Effector memory CD8-positive, alpha-beta T cell (primary cell): Measurements from ENCODE around the gene HSPB9.
A peak's percentile ranks its signal among the peaks of the same experiment; 100 is the strongest.
"Not testable (repeated sequence)": the region's sequence is repeated elsewhere in the genome, so short reads cannot be mapped to it uniquely, and the experiment has no call there.

Experiments used
- ATAC-seq: fragments of 150-1000 bp; cut with Tn5 transposase; replicated peaks from 2 replicates; pipeline ENCODE4 v1.10.0; 2021; ENCODE audit warnings: mild to moderate bottlenecking, moderate library complexity
- DNase-seq, 3 experiments: peaks; one replicate each; pipeline ENCODE4 v3.0.0; 2021
- H3K27ac Mint-ChIP-seq, 2 donors: one replicate each; pipeline ENCODE4 v1.8.0; 2022; ENCODE audit warnings: mild to moderate bottlenecking in 2 of 2, mixed read lengths in 2 of 2, moderate library complexity in 2 of 2
- H3K27me3 Mint-ChIP-seq, 2 donors: one replicate each; pipeline ENCODE4 v1.8.0; 2022; ENCODE audit warnings: mixed read lengths in 2 of 2
- H3K36me3 Mint-ChIP-seq: one replicate; pipeline ENCODE4 v1.8.0; 2022; ENCODE audit warnings: mild to moderate bottlenecking, moderate library complexity, mixed read lengths; ENCODE audit not compliant: insufficient read depth
- H3K4me1 Mint-ChIP-seq, 2 donors: one replicate each; pipeline ENCODE4 v1.8.0; 2022; ENCODE audit warnings: low read depth in 2 of 2, mixed read lengths in 2 of 2
- H3K4me3 Mint-ChIP-seq, 2 donors: one replicate each; pipeline ENCODE4 v1.8.0; 2022; ENCODE audit warnings: mild to moderate bottlenecking in 2 of 2, mixed read lengths in 2 of 2, moderate library complexity in 2 of 2
- H3K9me3 Mint-ChIP-seq, 2 donors: one replicate each; pipeline ENCODE4 v1.8.0; 2022; ENCODE audit warnings: mixed read lengths in 2 of 2

HSPB9 gene

DNA sequence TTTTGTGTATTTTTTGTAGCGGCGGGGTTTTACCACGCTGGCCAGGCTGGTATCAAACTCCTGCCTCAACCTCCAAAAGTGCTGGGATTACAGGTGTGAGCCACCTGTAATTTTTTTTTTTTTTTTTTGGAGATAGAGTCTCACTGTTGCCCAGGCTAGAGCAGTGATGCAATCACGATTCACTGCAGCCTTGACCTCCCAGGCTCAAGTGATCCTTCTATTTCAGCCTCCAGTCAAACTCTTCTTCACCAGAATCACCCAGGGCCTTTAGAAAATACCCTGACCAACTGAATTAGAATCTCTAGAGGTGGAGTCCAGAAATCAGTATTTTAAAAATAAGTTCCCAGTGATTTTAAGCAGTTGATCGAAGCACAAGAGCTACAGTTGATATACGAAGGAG lies 12.5 kb downstream of the HSPB9 start:
- H3K27ac Mint-ChIP-seq = peak overlapping the region in 1 of 2 donors; percentile 73
- H3K4me1 Mint-ChIP-seq = peaks cover 47 to 62% of the 10 kb centered on the region in 2 donors
- H3K4me3 Mint-ChIP-seq = no peak overlapping the region
- no peak for ATAC-seq
- H3K27me3 Mint-ChIP-seq = no peaks in the 10 kb centered on the region
- DNase-seq = no peak
- H3K9me3 Mint-ChIP-seq = no peaks in the 10 kb centered on the region
- H3K36me3 Mint-ChIP-seq = peaks cover 38% of the 10 kb centered on the region

DNA sequence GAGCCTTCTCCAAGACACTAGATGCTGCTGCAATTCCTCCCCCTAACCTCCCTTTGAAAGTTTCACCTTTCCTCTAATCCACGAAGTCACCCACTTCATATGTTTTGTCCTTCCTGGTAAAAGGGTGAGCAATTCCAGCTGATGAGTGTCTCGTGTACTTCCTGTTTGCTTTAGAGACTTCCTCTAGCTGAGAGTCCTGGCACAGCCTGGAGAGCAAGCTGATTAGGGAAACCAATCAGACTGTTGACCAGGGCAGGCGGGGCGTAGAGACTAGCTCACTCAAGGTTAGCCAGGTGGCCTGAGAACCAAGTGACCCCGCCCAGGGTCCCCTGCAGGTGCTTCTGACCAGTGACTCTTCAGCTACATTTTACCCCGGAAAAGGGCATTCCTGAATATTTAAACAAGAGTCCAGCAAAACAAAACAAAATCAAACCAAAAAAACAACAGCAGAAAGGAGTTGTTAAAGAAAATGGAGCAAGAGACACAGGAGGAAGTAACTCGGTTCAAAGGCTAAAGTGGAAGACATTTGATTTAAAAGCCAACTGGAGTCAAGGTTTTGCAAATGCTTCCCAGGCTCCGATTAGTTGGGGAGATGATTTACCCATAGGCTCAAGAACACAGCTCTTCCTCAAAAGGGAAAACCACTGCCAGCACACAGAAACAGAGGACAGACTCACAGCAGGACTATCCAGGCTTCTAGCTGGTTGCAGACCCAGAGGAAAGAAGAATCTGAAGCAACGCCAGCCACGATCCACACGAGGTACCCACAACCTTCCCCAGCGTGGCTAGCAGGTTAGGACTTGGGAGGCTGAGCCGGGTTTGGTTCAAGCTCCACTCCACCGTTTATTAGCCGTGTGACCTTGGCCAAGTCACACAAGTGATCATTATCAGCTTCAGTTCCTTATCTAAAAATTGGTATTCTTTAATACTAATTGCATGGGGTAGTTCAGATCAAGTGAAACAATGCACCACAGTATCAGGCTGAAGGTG lies 13.4 kb downstream of the HSPB9 start:
- Mint-ChIP-seq H3K36me3 (peaks cover 36% of the 10 kb centered on the region), H3K27me3 (no peaks in the 10 kb centered on the region), H3K4me3 (no peak overlapping the region), H3K4me1 (peaks cover 44 to 61% of the 10 kb centered on the region in 2 donors), H3K9me3 (no peaks in the 10 kb centered on the region), H3K27ac (peak overlapping the region; percentile 70 to 73)
- ATAC-seq (no peak), DNase-seq (no peak)

DNA sequence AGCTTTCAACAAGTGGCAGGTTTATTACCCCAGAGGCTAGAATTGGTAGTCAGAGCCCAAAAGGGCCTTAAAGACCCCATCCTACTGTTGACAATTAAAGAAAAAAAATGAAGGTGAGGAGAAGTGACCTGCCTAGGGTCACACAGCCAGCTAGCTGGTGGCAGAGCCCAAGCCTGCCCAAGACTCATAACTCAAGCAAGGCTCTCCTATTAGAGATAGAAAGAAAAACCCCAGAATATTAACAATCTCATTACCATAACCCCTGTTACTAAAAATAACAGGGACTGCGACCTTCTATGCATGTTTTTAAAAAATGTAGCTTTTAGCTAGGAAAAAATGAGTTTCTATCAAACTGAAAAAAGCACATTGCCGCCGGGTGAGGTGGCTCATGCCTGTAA lies 14.0 kb downstream of the HSPB9 start:
- Mint-ChIP-seq H3K4me3 (no peak overlapping the region), H3K36me3 (peaks cover 37% of the 10 kb centered on the region), H3K4me1 (peaks cover 45 to 63% of the 10 kb centered on the region in 2 donors), H3K27me3 (no peaks in the 10 kb centered on the region), H3K9me3 (no peaks in the 10 kb centered on the region), H3K27ac (peak overlapping the region; percentile 38 to 73)
- ATAC-seq = no peak
- no peak for DNase-seq

DNA sequence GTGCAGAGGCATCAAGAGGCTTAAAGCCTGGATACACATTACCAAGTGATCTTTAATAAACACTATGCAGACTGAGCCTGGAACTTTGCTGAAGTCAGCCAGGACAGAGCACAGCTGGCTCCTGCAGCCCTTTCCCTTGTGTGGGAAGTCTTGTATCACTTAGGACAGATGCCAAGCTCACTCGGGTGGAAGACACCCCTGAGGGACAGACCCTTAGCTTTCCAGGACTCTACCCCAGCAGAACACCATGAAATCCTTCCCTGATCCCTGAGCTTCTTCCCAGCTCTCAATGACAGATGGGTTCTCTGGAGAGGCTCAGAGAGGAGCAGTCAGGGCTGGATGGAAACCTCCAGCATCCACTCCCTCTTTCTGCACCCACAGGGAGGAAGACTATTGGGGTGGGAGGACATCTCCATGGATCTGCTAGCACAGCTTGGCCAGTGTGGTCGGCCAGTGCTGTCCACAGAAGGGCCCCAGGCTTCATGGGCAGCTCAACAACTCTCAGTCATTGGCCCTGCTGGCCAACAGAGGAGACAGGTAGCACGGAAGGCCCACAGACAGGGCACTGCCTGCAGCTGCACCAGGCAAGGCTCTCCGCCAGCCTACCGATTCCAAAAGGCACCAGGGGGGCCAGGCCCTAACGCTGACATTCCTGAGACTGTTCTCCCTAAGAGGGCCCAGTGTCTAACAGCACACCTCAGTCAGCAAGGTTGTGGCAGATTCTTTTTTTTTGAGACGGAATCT lies 16.3 kb downstream of the HSPB9 start:
- peak overlapping the region in 1 of 2 donors; percentile 35 for H3K27ac Mint-ChIP-seq

DNA sequence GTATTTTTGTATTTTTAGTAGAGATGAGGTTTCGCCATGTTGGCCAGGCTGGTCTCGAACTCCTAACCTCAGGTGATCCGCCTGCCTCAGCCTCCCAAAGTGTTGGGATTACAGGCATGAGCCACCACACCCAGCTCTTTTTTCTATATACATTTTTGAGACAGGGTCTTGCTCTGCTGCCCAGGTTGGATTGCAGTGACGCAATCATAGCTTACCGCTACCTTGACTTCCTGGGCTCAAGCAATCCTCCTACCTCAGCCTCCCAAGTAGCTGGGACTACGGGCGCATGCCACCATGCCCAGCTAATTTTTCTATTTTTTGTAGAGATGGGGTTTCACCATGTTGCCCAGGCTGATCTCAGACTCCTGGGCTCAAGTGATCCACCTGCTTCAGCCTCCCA lies 18.1 kb downstream of the HSPB9 start:
- H3K27ac Mint-ChIP-seq, ATAC-seq, DNase-seq, H3K4me3 Mint-ChIP-seq, H3K9me3 Mint-ChIP-seq, H3K27me3 Mint-ChIP-seq: not testable (repeated sequence)
- H3K36me3 Mint-ChIP-seq = peaks cover 42% of the 10 kb centered on the region
- H3K4me1 Mint-ChIP-seq = peaks cover 38 to 60% of the 10 kb centered on the region in 2 donors

More for the DNA sequence above, 16.3 kb downstream of the HSPB9 start:
- Mint-ChIP-seq H3K27me3 (no peaks in the 10 kb centered on the region), H3K4me3 (no peak overlapping the region), H3K9me3 (no peaks in the 10 kb centered on the region), H3K4me1 (peaks cover 41 to 62% of the 10 kb centered on the region in 2 donors), H3K36me3 (peaks cover 41% of the 10 kb centered on the region)
- DNase-seq (no peak), ATAC-seq (no peak)

DNA sequence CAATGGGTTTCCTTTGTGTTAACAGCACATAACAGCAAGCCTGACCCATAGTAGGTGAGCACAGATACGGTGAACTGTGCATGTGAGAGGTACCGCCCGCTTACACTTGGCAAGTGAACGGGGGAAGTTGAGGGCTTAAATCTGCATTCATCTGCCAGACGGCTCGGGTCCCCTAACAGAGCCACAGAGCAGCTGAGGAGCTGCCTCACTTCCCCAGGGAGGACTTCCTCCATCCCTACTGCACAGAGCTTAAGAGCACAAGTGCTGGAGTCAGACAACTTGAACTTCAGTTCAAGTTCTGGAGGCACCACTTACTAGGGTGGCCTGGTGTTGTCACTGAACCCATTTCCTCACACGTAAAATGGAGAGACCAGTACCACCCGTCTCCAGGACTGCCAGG lies 18.8 kb downstream of the HSPB9 start:
- ATAC-seq (no peak), DNase-seq (no peak)
- Mint-ChIP-seq H3K27me3 (no peaks in the 10 kb centered on the region), H3K4me1 (peaks cover 36 to 54% of the 10 kb centered on the region in 2 donors), H3K36me3 (peaks cover 42% of the 10 kb centered on the region), H3K9me3 (no peaks in the 10 kb centered on the region), H3K27ac (peak overlapping the region in 1 of 2 donors; percentile 69), H3K4me3 (no peak overlapping the region)

DNA sequence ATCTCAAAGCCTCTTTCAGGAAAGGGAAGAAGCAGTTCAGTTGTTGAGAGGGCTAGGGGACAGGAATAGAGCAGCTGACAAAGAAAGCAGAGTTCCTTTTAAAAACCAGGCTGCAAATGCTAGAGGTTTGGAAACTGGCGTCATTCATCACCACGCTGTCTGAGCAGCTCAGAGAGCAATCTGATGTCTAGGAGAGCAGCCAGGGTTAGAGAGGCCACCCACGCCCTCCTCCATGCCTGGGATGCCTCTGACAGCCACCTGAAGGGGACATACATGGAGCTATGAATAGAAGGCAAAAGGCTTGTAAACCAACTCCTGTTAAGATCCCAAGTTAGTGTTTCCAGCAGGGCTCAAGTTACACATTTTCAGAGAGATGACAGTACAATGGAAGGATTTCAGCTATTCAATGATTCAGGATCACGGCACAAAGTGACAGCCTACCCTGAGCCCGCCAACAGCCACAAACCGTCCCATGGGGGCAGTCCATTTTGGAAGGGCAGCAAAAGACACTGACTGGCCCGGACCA lies 19.8 kb downstream of the HSPB9 start:
- H3K36me3 Mint-ChIP-seq = peaks cover 40% of the 10 kb centered on the region
- no peak for ATAC-seq

DNA sequence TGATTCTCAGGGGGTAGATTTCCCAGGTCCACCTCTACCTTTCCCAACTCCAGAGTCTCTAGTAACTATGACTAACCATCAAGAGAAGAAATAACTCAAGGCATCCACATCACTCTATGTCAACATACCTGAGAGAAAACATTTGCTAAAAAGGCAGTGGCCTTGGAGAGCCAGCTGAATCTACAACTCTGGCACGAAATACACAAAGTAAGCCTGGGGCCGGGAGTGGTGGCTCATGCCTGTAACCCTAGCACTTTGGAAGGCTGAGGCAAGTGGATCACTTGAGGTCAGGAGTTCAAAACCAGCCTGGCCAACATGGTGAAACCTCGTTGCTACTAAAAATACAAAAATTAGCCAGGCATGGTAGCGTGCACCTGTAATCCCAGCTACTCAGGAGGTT lies 20.5 kb downstream of the HSPB9 start:
- not testable (repeated sequence) for H3K4me3 Mint-ChIP-seq, DNase-seq, H3K9me3 Mint-ChIP-seq, H3K27me3 Mint-ChIP-seq, ATAC-seq
- peak overlapping the region in 1 of 2 donors; percentile 67 for H3K27ac Mint-ChIP-seq
- peaks cover 44% of the 10 kb centered on the region for H3K36me3 Mint-ChIP-seq
- H3K4me1 Mint-ChIP-seq = peaks cover 34 to 50% of the 10 kb centered on the region in 2 donors

More for the DNA sequence above, 19.8 kb downstream of the HSPB9 start:
- peaks cover 34 to 56% of the 10 kb centered on the region in 2 donors for H3K4me1 Mint-ChIP-seq
- H3K27me3 Mint-ChIP-seq = no peaks in the 10 kb centered on the region
- H3K4me3 Mint-ChIP-seq = no peak overlapping the region
- peak overlapping the region; percentile 67 to 69 for H3K27ac Mint-ChIP-seq
- no peak for DNase-seq
- no peaks in the 10 kb centered on the region for H3K9me3 Mint-ChIP-seq

DNA sequence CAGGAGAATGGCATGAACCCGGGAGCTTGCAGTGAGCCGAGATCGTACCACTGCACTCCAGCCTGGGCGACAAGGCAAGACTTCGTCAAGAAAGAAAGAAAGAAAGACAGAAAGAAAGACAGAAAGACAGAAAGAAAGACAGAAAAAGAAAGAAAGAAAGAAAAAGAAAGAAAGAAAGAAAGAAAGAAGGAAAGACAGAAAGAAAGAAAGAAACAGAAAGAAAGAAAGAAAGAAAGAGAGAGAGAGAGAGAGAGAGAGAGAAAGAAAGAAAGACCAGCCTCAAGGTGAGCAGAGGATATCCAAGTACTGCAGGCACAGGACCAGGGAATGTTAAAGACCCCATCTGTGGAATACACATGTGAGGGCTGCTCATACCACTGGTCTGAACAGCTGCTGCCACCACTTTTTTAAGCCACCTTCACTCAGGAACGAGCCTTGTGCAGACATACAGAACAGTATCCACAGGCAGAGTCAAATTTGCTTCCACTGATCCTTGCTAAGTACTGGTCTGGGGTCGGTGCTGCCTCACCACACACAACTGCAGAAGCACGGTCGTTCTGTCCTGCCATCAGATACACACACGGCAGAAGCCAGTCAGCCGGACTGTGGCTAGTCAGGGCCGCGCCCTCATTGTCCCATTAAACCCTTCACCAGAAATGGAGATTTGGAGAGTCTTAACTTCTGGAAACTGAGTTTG lies 24.5 kb downstream of the HSPB9 start:
- Mint-ChIP-seq H3K4me3 (no peak overlapping the region), H3K4me1 (peaks cover 25 to 35% of the 10 kb centered on the region in 2 donors), H3K9me3 (no peaks in the 10 kb centered on the region), H3K27me3 (no peaks in the 10 kb centered on the region), H3K27ac (no peak overlapping the region), H3K36me3 (peaks cover 54% of the 10 kb centered on the region)
- ATAC-seq (no peak), DNase-seq (no peak)

DNA sequence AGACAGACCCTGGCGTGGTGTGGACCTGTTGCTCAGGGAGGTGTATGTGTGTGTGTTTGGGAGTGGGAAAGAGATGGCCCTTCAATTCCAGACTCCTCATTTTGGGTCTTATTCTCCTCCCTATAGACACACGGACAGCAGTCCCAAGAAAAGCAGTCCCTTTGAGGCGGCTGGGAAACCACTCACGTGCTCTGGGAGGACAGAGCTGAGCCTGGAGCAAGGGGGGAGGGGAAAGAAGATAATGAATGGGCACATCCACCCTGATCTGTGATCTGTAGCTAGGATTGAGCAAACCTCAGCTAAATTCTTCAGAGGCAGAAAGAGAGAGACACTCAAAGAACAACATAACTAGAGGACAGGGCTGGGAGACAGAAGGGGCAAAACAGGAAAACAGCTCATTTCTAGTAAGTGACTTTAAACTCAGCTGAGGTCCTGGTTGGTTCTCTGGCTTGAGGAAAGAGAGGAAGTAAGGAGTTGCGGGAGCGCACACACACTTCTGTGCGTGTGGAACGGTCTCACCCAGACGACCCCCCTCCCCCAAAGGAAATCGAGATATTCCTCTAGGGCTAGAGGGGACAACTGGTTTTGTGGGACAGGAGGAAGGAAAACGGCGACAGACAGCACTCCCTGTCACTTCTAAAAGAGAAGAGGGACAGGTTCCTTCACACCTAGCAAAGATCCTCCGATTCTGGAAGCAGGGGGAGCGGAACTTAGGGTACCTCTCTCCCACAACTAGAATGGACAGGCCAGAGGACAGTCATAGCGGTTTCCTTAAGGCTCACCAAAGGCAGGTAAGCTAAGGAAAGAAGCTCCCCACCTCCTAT lies 31.5 kb downstream of the HSPB9 start:
- Mint-ChIP-seq H3K27me3 (no peaks in the 10 kb centered on the region), H3K27ac (peak overlapping the region; percentile 91 to 94), H3K4me3 (peak overlapping the region; percentile 90 to 95), H3K36me3 (peaks cover 29% of the 10 kb centered on the region), H3K9me3 (no peaks in the 10 kb centered on the region), H3K4me1 (peaks cover 30 to 36% of the 10 kb centered on the region in 2 donors)
- no peak for DNase-seq
- no peak for ATAC-seq

DNA sequence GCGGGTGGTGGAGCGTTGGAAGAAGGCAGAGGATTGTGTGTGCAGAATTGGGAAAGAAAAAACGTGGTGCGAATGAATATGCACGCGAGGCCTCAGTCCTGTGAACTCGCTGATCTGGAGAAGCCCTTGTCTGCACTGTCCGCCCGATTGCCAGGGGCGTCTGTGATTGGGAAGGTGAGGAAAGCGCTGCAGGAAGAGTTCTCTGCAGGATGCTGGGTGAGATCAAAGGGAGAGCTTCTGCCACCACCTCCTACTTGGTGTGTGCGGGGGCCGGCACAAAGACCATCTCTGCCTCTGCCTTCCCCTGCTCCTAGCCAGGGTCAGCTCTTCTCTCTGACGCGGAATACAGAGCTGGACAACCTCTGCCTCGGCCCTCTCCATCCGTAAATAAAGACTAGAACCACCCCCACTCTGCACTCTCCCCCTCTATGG lies 33.0 kb downstream of the HSPB9 start:
- peaks cover 30 to 36% of the 10 kb centered on the region in 2 donors for H3K4me1 Mint-ChIP-seq
- H3K36me3 Mint-ChIP-seq = peaks cover 25% of the 10 kb centered on the region
- peak overlapping the region; percentile 91 to 94 for H3K27ac Mint-ChIP-seq
- peak overlapping the region; percentile 90 to 95 for H3K4me3 Mint-ChIP-seq
- no peak for ATAC-seq
- no peak for DNase-seq
- H3K27me3 Mint-ChIP-seq = no peaks in the 10 kb centered on the region
- H3K9me3 Mint-ChIP-seq = no peaks in the 10 kb centered on the region

DNA sequence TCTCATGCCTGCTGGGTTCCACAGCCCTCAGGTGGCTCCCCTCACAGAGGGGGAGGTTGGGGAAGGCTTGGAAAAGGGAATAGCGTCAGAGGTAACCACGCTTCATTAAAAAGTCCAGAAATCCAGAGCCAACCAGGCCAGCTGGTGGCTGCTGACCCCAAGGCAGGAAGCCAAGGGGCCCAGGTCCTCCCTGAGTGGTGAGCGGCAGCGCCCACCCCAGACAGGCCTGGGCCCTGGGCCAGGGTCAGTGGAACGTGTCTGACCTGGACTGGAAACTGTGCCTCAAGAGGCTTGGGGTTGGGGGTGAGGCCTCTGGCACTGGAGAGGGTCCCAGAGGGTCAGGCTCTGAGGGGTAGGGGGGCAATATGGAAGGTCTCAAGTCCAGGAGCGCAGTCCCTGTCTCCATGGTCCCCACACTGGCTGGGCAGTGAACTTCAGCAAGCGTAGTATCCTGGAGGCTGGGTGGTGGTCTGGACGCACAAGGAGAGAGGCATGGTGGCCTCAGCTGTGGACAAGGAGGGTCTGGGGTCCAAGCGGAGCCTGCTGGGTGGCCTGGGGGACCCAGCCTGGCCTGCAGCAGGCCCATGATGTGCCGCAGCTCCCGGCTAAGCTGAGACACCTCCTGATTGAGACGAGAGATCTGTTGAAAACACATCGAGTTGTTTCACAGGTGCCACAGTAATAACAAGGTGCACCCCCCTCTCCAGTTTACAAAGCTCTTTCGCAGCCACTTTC lies 37.4 kb downstream of the HSPB9 start:
- Mint-ChIP-seq H3K9me3 (no peaks in the 10 kb centered on the region), H3K36me3 (peaks cover 12% of the 10 kb centered on the region), H3K4me1 (peaks cover 5% of the 10 kb centered on the region in 2 donors), H3K4me3 (no peak overlapping the region), H3K27ac (no peak overlapping the region), H3K27me3 (no peaks in the 10 kb centered on the region)
- no peak for DNase-seq
- ATAC-seq = no peak
